NCI-H2029 (cell line): ENCODE results near the gene PRSS50.
A peak's percentile ranks its signal among the peaks of the same experiment; 100 is the strongest.
"Not testable (repeated sequence)": the region's sequence is repeated elsewhere in the genome, so short reads cannot be mapped to it uniquely, and the experiment has no call there.

Experiments
- DNase-seq: peaks from one replicate; lab custom pipeline; 2025; lab: John Stamatoyannopoulos, UW

Gene PRSS50

GRCh38 chr3:46708401-46709156 lies 9.1 kb downstream of the PRSS50 start:
- no peak for DNase-seq

- no peak for DNase-seq
Observed at GRCh38 chr3:46707601-46708011, 10.1 kb downstream of the PRSS50 start.

- no peak for DNase-seq
Observed at GRCh38 chr3:46706771-46707582, 10.7 kb downstream of the PRSS50 start.

DNA sequence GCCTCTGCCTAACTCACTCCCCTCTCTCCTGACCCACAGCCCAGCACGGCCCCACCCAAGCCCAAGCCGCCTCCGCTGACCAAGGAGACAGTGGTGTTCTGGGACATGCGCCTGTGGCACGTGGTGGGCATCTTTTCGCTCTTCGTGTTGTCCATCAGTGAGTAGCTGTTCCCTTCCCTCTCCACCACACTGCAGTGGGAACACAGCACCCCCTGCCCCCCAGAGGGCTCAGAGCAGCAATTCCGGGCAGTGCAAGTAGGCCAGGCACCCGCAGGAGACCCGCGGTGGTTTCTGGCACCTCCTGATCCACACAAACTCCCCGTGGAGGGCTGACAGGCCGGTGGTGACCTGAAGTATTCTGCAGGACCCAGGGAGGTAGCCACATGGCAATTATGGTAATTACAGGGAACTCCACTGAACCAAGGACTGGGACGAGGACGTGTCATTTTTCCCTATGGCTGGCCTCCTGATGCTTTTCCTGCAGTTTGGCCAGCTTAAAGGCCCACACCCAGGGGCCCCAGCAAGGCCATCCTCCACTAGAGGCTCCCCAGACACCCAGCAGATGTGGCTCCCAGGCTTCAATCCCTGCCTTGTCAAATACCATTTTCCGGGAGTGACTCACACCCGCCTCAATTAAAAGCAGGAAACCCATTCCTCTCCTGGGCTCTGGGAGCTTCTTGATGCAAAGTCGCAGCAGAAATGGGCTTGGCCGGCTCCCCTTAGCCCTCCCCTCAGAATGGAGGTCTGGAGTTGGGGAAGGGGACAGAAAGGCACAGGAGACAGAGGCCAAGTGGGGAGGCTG lies 11.7 kb downstream of the PRSS50 start:
- DNase-seq = no peak

- DNase-seq = peak; percentile 84
Observed at GRCh38 chr3:46705022-46705530, 12.6 kb downstream of the PRSS50 start.

GRCh38 chr3:46704346-46704745 lies 13.3 kb downstream of the PRSS50 start:
- DNase-seq = not testable (repeated sequence)

- DNase-seq = no peak
Observed at GRCh38 chr3:46703013-46703520, 14.6 kb downstream of the PRSS50 start.

DNA sequence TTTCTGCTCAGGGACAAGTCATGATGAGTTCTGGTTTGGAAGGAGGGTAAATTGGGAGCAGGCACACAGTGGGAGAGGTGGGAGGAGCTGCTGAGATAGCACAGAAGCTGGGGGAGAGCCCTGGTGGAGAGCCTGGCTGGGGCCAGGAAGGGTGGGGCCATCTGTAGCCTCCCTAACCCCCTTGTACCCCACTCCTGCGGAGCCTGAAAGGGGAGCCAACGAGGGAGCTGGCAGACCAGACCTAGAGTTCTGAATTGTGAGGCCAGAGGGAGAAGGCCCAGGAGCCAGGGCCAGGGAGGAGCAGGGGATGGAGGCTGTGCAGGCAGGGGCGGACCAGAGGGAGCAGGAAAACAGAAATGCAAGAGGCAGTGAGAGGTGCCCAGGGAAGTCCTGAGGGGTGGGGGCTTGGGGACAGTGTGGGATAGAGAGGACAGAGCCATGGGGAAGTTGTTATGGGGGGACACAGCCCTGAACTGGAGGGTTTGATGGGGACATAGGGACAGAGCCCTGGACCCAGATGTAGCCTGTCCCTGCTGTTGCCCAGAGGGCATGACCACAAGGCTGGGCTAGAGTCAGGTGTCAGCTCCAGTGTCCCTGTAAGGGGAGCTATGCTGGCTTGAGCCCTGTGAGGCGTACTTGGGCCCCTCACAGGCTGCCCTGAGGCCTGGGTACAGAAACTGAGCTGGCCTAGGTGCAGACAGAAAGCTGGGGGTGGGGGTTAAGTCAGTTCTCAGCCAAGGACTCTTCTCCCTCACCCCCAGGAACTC lies 15.2 kb downstream of the PRSS50 start:
- no peak for DNase-seq

- DNase-seq = no peak
Observed at GRCh38 chr3:46701181-46701939, 16.3 kb downstream of the PRSS50 start, which contains the start of gene TMIE. TMIE (plus strand) TSS chr3:46701392; CDS start chr3:46701488, 96 bp downstream.

- DNase-seq = peak; percentile 63
Observed at GRCh38 chr3:46700772-46701171, 16.9 kb downstream of the PRSS50 start.

DNA sequence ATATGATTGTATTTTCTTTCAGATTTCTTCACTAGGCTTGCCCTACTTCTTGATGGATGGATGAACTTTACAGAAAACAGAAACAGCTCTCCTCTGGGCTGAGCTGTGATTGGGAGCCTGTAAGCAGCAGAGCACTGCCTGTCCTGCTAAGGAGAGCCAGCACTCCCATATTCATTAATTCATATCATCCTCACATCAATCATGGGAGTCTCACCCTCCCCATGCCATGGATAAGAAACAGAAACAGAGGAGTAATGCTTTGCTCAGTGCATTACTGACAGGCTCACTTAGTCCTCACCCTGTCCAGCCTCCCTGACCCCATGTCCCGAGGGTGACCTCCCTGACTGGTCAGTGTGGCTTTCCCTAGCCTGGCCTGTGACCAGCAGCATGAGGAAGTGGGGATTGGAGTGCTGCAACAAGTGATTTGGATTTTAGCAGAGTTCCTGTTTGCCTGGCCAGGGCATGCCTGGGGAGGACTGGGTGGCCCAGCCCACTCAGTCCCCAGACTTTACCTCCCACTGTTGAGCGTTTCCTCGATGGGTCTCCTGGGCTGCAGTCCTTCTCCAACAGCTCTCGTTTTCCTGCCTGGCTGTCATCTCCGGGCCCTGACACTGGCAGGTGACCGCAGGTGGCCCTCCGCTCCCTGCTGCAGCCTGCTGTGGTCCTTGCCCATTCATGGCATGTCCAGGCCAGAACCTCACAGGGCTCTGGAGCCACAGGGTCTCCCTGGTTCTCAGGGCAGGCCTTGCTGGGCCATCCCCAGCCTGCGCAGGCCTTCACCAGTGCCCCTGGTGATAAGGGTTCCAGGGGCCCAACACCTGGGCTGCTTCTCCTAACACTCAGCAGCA lies 17.8 kb downstream of the PRSS50 start:
- DNase-seq = no peak

DNA sequence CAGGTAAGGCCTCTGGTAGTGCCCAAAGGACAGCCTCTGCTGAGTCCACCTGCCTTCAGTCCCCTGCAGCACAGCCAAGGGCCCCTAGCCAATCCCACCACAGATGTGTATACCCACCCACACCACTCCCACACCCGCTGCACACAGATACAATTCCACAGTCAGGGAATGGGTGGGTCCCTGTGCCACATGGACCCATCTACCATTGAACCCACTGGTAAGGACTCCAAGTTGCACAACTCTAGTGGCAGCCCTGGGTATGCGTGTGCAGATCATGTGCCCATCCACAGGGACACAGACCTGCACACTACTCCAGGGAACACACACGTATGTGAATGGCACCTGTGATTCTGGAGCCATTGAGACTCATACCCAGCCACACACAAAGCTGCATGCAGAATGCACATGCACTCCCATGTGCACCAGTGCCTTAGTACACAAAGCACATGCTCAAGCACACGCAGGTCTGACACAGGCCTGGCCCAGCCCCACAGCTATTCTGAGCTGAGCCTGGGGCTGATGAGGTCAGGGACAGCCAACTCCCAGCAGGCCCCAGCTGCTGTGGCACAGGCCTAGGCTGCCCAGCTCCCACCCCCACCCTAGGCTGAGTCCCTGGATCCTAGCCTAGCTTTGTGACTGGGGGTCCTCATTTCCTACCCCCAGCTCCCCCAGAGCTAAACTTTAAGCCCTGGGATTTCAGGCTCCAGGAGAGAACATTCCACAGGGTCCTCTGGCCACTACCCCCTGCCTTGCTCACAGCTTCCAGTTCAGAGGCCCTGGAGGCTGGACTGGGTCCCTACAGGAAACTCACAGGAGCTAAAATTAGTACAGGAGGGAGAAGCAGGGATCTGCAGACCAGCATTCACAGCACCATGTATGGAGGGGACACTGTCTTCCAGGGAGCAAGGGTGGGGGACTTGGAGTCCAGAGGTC lies 21.4 kb downstream of the PRSS50 start:
- DNase-seq = no peak

GRCh38 chr3:46695177-46695961 lies 22.3 kb downstream of the PRSS50 start:
- peak; percentile 25 for DNase-seq

- DNase-seq = no peak
Observed at GRCh38 chr3:46694520-46694919, 23.1 kb downstream of the PRSS50 start.

- DNase-seq = no peak
Observed at GRCh38 chr3:46693892-46694226, 23.8 kb downstream of the PRSS50 start.

DNA sequence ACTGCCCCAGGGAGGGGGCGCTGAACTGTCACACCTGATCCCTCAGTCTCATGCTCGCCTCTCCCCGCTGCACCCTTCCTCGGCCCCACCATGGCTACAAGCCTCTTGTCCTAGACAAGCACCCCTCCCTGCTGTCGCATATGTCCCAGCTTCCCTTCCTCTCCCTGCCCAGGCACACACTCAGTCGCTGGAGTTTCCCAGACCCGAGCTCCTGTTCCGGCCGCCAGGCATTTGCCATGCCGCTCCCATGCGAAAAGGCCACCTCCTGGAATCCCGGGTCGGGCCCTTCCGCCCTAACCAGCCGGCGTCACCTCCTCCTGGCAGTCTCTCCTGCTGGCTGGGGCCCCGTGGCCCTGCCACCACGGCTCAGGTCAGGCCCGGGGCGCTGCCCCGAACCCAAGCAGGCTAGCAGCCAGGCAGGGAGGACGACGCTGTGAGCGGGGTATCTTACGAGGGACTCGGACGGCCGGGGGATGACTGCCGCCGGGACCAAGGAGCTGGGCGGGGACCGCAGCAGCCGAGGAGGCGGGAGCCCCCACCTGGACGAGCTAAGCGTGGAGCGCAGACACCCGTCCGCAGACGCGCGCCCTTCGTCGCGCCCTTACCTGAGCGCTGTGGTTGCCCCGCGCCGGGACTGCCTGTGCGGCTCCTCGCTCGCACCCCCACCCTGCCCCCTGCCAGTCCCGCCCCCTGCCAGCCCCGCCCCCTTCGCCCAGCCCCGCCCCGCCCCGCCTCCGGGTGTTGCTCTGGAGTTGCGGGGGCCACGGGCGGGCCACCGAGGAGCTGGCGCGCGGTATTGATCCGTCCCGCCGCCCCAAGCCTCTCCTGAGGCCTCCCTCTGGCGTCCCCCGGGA lies 24.4 kb downstream of the PRSS50 start, which contains the start of gene ALS2CL:
ALS2CL (minus strand) TSS at position 642 of the 854 bp plus-strand sequence. CDS start 4,239 bp downstream, outside the sequence.
- peak; percentile 45 for DNase-seq
